Sigmoid colon (tissue), 3 donors: ENCODE results near the gene TUBGCP2.

Source experiments
- CTCF ChIP-seq, 4 experiments: fragments of 450-650 bp in 3 of 4; fragments of 200-600 bp in 1 of 4; IDR thresholded peaks; one replicate each; pipeline ENCODE4 v1.5.1; 2016 to 2019; ENCODE audit warnings: antibody characterized with exemption in 4 of 4, mild to moderate bottlenecking in 3 of 4, moderate library complexity in 2 of 4
- POLR2A ChIP-seq, 2 donors: fragments of 450-650 bp; IDR thresholded peaks; one replicate each; pipeline ENCODE4 v1.6.1; 2016; ENCODE audit warnings: antibody characterized with exemption in 2 of 2, mild to moderate bottlenecking in 2 of 2, moderate library complexity in 2 of 2

- TF ChIP-seq POLR2A (IDR thresholded peaks at IDR 0.05) (no peak), CTCF (IDR thresholded peaks at IDR 0.05) (no peak)
Observed at GRCh38 chr10:133312769-133313145, 4.1 kb upstream of the TUBGCP2 start.
